ENCODE data around the gene PRRT4. TPM values are rescaled to one million over a fixed set of nuclear protein-coding genes. Genes with fewer than 3 reads are reported as not detected.

The PRRT4 gene
- total and polyA plus RNA-seq, 9 of the 15 experiments (the other 6 are each of a cell fraction or from before 2014, with no cell fraction given): not detected

GRCh38 chr7:128352636-128353035 is 8.9 kb downstream of the PRRT4 start:
- no peak for ATAC-seq
- intact Hi-C loops (cut with micrococcal nuclease): no loop called here
- Histone ChIP-seq H4K20me1 (replicated peaks; ENCODE audit: control insufficient read depth, insufficient read depth, low read length) (no peaks in the 10 kb centered on the region), H2AFZ (ENCODE audit: low read depth, low read length) (0 out of 2 replicates have a peak overlapping the region, but pooled peaks have one; percentile 6), H3K27me3 (ENCODE audit: control insufficient read depth in 2 of 2, insufficient read depth in 2 of 2, low read length in 2 of 2) (peaks cover 2 to 30% of the 10 kb centered on the region in 2 experiments; a peak in 3 of 5 replicates), H3K79me2 (ENCODE audit: control insufficient read depth, insufficient read depth, low read length) (no peaks in the 10 kb centered on the region), H3K36me3 (ENCODE audit: control insufficient read depth, insufficient read depth, low read length) (no peaks in the 10 kb centered on the region), H3K4me3 (no peak overlapping the region), H3K9me1 (ENCODE audit: control insufficient read depth, insufficient read depth, low read length) (peaks cover 3% of the 10 kb centered on the region), H3K4me1 (replicated peaks in 1 of 2; ENCODE audit: control insufficient read depth in 2 of 2, insufficient read depth in 2 of 2, low read length in 2 of 2) (peaks cover 12 to 20% of the 10 kb centered on the region in 2 experiments), H3K27ac (ENCODE audit: extremely low read depth, low read depth, low read length) (no peak overlapping the region), H3K4me2 (ENCODE audit: insufficient read depth, low read length) (peak overlapping the region; percentile 49; the same call in 1 of the 2 replicates), H3K9me3 (replicated peaks; ENCODE audit: control insufficient read depth, insufficient read depth, low read depth, low read length) (no peaks in the 10 kb centered on the region), H3K9ac (ENCODE audit: insufficient read depth in 1 of 2, low read depth in 2 of 2, low read length in 2 of 2) (peak overlapping the region in 1 of 2 experiments; percentile 18; a peak in 1 of 4 replicates)
- BruUV-seq (replicated peaks): no TSS peak
- WGBS (ENCODE audit: insufficient coverage, low coverage, missing lambda C conversion rate): 7% methylated on average over 8 of the region's 8 CpGs
- peak in 3 of 4 experiments; percentile 30 to 63 (median 56) for DNase-seq (ENCODE audit: extremely low read depth in 1 of 4, low spot score in 3 of 4)
- no peak for TF ChIP-seq RBM15 (IDR thresholded peaks at IDR 0.05; ENCODE audit: insufficient read depth, low read length)
- in situ Hi-C loops (cut with MboI): no loop called here
- FAIRE-seq: no peak
- ChIA-PET POLR2A (interaction anchor here (0.5 to 1.1 kb wide), 2 partner anchors 9 to 358 kb away, joined by 3 to 4 read pairs; partner anchors contain the start of gene RBM28), CTCF (ENCODE audit: low intra/inter-chr PET ratio) (no interaction called here)

DNA sequence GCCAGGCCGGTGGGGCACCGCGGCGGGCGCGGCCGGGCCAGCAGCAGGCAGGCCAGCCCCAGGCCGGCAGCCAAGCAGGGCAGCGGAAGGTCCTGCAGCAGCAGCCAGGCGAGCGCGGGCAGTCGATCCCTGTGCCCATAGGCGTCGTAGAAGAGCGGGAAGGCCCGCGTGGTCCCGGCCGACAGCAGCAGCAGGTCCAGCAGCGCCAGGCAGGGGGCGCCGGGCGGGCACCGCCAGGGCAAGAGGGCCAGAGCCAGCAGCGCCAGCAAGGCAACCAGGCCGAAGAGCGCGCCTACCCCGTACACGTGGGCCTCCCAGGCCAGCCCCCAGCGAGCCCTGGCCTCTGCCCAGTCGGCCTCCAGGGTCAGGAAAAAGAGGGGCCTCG is 9.3 kb downstream of the PRRT4 start:
- no peaks in the 10 kb centered on the region for H4K20me1 ChIP-seq (replicated peaks; ENCODE audit: control insufficient read depth, insufficient read depth, low read length)
- no peak overlapping the region for H3K9ac ChIP-seq (ENCODE audit: insufficient read depth in 1 of 2, low read depth in 2 of 2, low read length in 2 of 2)
- peaks cover 3% of the 10 kb centered on the region for H3K9me1 ChIP-seq (ENCODE audit: control insufficient read depth, insufficient read depth, low read length)
- whole genome bisulfite sequencing (ENCODE audit: insufficient coverage, low coverage, missing lambda C conversion rate): 80% methylated on average over 29 of the region's 34 CpGs
- FAIRE-seq (no peak), DNase-seq (ENCODE audit: extremely low read depth in 1 of 4, low spot score in 3 of 4) (no peak), ATAC-seq (no peak)
- ChIA-PET POLR2A (no interaction called here), CTCF (ENCODE audit: low intra/inter-chr PET ratio) (no interaction called here)
- no peak overlapping the region for H3K27ac ChIP-seq (ENCODE audit: extremely low read depth, low read depth, low read length)
- in situ Hi-C loops (cut with MboI) (no loop called here), intact Hi-C loops (cut with micrococcal nuclease) (no loop called here)
- no peaks in the 10 kb centered on the region for H3K9me3 ChIP-seq (replicated peaks; ENCODE audit: control insufficient read depth, insufficient read depth, low read depth, low read length)
- no TSS peak for BruUV-seq (replicated peaks)
- peaks cover 2 to 30% of the 10 kb centered on the region in 2 experiments; a peak in 3 of 5 replicates for H3K27me3 ChIP-seq (ENCODE audit: control insufficient read depth in 2 of 2, insufficient read depth in 2 of 2, low read length in 2 of 2)
- no peak overlapping the region for H3K4me3 ChIP-seq
- H3K4me1 ChIP-seq (replicated peaks in 1 of 2; ENCODE audit: control insufficient read depth in 2 of 2, insufficient read depth in 2 of 2, low read length in 2 of 2): peaks cover 12 to 20% of the 10 kb centered on the region in 2 experiments
- H3K36me3 ChIP-seq (ENCODE audit: control insufficient read depth, insufficient read depth, low read length): no peaks in the 10 kb centered on the region
- no peak overlapping the region for H3K4me2 ChIP-seq (ENCODE audit: insufficient read depth, low read length)
- H2AFZ ChIP-seq (ENCODE audit: low read depth, low read length): no peak overlapping the region
- H3K79me2 ChIP-seq (ENCODE audit: control insufficient read depth, insufficient read depth, low read length): no peaks in the 10 kb centered on the region
- no peak for TF ChIP-seq HNRNPH1 (optimal IDR thresholded peaks at IDR 0.05; ENCODE audit: low read depth, low read length)
- no peak for TF ChIP-seq XRCC4 (IDR thresholded peaks at IDR 0.05; ENCODE audit: extremely low read depth, insufficient read depth, insufficient read length)
- TF ChIP-seq ZNF143 (CRISPR knock-in tag; IDR thresholded peaks at IDR 0.05): no peak
- no peak for TF ChIP-seq KAT7 (CRISPR knock-in tag; IDR thresholded peaks at IDR 0.05; ENCODE audit: borderline replicate concordance)
- TF ChIP-seq THRAP3 (IDR thresholded peaks at IDR 0.05; ENCODE audit: borderline replicate concordance): no peak
- TF ChIP-seq SP2 (IDR thresholded peaks at IDR 0.05; ENCODE audit: extremely low read depth, low read depth, low read length, poor library complexity, severe bottlenecking): no peak
- TF ChIP-seq, protein P1, sequence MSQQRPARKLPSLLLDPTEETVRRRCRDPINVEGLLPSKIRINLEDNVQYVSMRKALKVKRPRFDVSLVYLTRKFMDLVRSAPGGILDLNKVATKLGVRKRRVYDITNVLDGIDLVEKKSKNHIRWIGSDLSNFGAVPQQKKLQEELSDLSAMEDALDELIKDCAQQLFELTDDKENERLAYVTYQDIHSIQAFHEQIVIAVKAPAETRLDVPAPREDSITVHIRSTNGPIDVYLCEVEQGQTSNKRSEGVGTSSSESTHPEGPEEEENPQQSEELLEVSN (IDR thresholded peaks at IDR 0.05; ENCODE audit: borderline replicate concordance in 1 of 2, extremely low read depth in 1 of 2, insufficient read depth in 1 of 2, insufficient read length in 1 of 2, low read depth in 1 of 2, low read length in 1 of 2, poor library complexity in 1 of 2, severe bottlenecking in 1 of 2): peak; percentile 69 to 83
- TF ChIP-seq, protein P2, sequence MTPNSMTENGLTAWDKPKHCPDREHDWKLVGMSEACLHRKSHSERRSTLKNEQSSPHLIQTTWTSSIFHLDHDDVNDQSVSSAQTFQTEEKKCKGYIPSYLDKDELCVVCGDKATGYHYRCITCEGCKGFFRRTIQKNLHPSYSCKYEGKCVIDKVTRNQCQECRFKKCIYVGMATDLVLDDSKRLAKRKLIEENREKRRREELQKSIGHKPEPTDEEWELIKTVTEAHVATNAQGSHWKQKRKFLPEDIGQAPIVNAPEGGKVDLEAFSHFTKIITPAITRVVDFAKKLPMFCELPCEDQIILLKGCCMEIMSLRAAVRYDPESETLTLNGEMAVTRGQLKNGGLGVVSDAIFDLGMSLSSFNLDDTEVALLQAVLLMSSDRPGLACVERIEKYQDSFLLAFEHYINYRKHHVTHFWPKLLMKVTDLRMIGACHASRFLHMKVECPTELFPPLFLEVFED (CRISPR knock-in tag; conservative IDR thresholded peaks at IDR 0.05): no peak
- 0 out of 4 replicates have a peak, but pooled peaks of 1 of the 2 experiments have one; percentile 25 for TF ChIP-seq TEAD1 (CRISPR knock-in tag; IDR thresholded peaks at IDR 0.05)
- TF ChIP-seq HNRNPL (IDR thresholded peaks at IDR 0.05; ENCODE audit: low read depth, low read length): peak; percentile 36; the same call in 1 of the 2 replicates

All from K562 (cell line).